ENCODE measurements around the gene MAML2.
A peak's percentile ranks its signal among the peaks of the same experiment; 100 is the strongest.

The MAML2 gene

DNA sequence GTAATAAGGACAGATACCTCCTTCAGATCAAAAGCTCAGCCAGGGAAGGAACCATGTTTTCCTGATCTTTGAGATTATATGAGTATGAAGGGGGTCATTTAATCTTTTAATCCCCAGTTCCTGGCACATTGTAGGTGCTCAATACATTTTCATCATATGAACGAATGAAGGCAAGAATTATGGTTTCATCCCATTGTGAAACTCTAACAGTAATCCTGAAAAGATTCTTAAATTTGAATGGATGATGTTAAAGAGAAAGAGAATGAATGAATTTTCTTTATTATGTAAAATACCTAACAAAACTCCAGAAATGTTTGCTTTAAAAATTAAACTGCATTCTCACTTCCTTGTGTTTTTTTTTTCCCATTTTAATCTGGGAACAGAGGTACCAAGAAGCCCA is 256.9 kb downstream of the MAML2 start:
- DNase-seq, result no peak

DNA sequence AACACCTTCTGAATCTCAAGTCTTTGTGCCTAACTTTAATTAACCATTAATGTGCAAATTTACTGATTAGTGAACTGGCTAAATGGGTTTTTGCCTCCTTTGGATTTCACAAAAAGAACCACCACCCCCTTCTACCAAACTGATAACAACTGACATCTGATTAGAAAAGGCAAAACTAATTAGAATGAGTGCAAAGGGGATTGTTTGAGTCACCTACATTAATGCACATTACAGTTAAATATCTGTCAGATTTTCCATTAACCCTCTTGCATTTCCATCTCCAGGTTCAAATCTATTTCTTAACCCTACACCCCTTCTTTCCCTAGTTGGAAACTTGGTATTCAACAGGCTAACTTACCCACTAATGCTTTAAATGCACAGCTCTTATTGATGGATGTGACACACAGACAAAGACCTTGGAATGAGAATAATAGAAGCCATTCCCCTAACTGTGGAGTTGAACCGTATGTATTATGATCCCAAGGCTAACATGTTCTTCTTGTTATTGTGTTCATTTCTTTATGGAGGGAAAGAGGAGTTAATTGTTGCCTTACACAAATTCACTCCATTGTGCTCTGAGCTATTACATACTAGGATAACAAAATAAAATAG is 257.6 kb downstream of the MAML2 start:
- no peak for DNase-seq

DNA sequence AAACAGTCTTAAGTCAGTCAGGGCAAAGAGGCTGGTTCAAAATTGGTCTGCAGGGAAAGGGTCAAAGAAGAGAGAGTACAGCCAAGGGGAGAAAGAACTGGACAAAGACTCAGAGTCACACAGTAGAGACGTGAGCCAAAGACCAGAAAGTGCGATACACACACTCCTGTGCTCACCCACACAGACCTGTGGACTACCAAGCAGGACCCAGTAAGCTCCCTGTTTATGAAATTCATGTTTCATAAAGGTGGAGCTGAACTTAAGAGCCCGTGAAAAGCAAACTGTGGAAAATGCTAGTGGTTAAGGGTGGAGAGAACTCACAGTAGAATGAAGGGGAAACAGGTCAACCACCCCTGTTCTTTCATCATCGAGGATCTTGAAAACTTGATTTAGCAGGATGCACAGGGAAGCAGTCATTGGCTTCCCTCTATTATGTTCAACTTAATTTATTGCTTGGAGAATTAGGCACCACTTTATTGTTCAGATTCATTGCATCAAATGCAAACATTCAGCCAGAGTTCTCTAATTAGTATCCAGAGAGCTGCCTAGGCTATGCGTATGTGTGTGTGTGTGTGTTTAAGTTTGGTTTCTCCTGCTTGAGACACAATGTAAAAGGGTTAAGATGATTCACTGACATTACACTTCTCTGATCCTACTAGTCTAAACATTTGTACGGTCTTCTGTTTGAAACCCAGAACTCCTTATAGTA is 258.2 kb downstream of the MAML2 start:
- DNase-seq, result no peak

DNA sequence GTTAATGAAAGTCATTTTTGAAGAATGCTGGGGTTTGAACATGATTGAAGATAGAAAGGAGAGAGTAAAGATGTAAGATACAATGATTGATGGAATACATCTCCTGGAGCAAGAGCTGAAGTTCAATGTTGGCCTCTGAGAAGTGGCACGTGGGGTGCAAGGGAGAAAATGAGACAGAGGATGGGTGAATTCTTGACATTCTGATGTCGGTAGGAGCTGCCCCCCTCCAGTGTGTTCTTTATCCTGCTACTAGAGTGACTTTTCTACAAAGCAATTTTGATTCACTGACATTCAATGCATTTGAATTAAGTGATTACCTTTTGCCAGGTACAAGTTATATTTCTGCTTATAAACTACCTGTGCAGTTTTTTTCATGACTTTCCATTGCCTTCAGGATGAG is 260.1 kb downstream of the MAML2 start:
- no peak for DNase-seq

DNA sequence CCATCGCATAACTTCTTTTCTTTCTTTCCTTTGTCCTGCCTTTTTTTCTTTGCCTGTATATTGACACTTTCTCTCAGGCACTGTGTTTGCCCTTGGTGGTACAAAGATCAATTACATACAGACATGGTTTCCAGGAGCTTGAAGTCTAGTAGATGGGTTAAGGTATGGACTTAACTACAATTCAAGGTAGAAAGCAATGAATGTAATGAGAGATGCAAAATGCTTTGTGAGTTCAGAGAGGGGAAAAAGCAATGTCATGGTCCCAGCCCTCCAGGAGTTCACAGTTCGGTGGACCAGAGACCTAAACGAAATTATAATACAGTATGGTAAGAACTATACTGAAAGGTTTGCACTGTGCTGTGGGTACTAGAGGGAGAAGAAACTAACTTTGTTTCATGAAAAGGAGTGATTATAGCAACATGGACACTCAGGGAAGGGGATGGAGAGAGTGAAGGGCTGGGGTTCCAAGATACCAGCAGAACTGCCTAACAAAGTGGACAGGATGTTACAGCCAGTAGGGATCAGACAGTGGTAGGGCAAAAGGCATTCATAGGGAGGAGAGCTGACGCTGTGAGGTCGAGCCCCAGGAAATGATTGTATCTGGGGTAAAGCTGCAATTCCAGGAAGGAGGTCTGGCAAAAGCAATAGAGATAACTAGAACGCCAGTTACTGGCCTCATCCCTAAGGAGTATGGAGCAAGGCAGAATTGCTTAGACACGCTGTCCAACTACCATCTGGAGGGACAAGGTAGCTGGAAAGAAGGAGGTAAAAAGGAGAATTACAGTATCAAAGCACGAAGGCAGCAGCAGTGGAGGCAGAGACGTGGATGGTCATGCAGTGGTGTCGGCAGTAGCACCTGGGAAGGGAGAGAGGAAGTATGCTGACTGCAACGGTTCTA is 260.7 kb downstream of the MAML2 start:
- no peak for DNase-seq

DNA sequence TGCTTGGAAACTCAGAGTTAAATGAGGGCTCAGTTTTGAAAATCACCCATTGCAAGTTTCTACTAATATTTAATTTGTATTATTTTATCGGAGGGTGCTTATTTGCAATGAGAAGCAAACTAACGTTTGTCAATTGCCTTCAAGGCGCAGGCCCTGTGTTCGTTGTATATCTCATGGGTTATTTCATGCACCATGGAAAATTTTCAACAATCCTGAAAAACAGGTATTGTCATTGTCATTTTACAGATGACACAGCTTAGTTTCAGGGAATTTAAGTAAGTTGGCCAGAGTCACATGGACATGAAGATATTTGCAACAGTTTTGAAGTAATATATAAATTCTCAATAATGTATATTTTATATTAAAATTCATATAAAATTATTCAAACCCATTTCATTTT is 261.4 kb downstream of the MAML2 start:
- DNase-seq, result no peak

DNA sequence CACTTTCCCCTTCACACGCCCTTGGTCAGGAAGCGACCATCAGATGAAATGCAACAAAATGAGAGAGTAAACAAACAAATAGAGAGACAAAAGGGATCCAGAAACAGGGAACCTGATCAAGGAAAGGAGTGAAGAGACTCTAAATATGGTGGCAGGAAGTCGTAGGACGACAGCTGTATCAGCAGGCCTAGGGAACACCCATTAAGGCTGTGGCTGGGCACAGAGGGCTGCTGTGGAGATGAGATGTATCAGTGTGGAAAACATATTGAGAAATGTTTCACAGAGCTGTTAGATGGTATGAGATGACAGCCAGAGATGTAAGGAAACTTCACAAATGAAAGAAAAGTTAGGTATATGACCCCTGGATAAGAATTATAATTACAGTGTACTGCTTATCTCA is 263.3 kb downstream of the MAML2 start:
- no peak for DNase-seq

DNA sequence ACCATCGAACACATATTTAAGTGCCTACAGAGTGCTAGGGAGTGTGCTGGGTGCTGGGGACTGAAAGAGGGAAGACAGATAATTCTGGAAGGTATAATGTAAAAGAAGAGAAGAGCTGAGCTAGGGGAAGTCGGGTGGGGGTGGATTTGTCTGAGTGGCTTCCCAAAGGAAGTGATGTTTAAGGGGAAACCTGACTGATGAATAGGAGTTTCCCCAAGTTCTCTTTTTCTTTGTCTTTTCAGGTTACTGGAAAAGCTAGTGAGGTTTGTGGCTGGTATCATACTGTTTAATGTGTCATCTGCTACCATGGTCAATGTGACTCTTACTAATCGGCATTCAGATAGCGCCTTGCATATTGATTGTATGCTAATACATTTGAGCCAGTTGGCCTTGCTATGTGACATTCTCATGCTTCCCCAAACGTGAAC is 267.4 kb downstream of the MAML2 start:
- DNase-seq, result no peak

DNA sequence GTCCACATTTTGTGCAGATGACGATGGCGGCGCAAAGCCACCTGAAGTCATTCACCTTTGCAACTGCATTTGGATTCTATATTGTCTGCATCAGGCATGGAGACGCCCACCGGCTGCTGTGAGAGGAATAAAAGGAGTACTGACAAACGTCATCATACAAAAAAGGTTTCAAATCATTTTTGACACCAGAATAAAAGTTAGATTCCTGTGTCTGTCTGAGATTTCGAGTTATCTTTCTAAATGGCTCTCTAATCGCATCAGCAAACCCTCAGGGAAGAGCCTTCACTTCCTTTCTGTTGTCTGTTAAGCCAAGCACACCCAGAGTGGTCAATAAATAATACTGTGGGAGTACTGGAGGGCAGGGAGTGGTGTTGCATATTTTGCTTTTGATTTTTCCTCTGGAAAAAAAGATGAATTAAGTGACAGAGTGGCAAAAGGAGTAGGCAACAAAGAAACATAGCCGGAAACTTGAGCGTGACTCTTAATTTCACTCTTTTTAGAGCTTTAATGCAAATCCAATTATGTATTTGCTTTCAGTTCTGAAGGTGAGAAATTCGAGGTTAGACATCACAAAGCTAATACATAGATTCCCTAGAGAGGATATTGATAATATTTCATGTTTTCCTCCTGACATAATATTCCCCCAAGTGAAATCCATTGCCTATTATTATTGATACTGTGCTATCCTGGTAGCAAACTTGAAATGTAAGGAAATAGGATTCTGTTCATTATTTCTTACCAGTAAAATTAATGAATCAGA is 268.3 kb downstream of the MAML2 start:
- DNase-seq, result no peak

DNA sequence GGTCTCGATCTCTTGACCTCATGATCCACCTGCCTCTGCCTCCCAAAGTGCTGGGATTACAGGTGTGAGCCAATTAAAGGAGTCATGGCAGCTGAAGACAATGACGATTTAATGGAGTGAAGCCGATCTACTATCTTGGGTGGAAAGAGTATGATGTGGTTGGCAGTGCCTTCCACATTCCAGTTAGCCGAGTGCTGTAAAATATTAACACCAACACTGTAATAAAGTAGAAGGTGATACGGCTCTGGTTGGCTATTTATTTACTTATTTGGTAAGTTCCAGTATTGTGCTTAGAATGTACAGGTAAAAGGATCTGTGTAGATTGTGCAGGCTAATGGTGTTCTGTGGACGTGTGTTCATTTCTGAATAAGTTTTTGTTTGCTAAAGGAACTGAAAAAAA is 269.5 kb downstream of the MAML2 start:
- no peak for DNase-seq

DNA sequence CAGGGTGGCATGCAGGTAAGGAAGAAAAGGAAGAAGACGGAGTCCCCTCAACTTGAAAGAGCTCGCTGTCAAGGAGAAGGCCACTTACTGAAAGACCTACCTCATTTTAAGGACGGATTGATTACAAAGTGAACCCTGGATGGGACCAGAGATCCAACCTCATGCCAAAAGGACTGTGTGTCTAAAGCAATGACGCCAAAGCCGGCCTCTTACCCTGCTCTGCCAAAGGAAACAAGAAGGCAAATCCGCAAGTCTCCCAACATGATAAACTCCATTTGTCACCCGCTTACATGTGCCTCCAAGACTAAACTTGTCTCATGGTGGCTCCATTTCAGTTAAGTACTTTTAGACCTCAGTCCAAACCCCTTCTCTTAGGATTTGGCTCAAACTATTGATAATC is 270.4 kb downstream of the MAML2 start:
- DNase-seq, result no peak

DNA sequence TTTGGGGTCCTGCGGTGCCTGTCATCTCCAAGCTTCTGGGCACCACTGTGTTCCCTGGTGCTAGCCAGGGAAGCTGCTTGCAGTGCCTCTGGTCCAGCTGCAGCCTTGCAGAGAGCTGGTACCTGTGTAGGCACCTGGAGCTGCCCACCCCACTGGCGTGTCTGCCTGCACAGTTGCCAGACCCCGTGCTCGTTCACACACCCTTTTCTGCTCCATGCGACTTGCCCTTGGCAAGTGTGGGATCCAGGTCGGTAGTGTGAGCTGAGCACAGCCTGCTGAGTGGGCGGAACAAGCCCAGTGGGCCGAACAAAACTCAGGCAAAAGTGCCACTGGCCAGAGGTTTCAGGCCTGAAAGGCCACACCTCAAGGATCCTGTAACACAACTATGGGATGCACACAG is 272.5 kb downstream of the MAML2 start:
- DNase-seq, result no peak

DNA sequence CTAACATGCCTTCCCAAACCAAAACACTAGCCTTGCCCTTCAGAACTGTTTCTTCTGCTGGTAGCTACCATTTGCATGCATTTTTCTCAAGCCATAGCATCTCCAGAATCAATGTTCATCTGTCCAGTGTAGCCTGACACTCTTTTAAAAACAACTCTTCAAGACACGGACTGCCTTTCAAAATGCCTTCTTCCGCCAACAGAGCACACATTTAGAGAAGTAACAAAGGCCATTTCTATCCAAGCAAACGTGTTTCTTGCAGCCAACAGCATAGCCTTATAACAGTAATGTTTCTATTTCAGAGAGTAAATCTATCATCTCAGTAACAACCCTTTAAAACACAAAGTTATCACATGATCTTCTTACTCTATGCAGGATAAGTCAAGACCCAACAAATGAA is 275.8 kb downstream of the MAML2 start:
- DNase-seq, result peak; percentile 29

DNA sequence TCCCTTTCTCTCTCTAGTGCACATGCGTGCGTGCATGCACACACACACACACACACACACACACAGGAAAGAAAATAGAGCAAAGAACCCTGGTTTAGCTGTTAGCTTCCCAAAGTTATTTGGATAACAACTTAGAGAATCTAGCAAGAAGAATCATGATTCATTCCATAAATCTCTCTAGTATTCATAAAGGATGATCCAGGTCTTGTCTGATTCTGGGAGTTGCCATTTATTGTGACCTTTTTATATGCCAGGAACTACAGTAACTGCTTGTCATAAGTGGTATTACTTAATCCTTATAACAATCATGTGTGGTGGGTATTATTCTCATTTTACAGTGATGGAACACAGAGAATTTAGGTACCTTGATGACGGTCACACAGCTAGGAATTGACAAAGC is 277.6 kb downstream of the MAML2 start:
- no peak for DNase-seq

DNA sequence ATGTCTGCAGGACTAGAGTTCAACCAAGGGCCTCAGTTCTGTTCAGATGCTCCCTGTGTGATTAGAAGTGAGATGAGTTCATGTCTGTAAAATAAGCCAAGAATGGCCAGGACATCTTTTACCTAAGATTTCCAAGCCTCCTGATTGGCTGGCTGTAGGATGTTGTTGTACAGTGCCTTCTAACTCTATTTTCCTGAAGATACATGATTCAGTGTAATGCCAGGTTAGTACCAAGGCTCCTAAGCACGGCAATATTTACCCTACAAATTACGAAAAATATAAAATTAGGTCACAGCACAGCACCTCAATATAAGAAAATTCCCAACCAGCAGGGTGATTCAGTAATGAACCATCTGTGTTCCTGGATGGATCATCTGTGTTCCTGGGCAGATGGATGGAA is 279.1 kb downstream of the MAML2 start:
- DNase-seq, result no peak

DNA sequence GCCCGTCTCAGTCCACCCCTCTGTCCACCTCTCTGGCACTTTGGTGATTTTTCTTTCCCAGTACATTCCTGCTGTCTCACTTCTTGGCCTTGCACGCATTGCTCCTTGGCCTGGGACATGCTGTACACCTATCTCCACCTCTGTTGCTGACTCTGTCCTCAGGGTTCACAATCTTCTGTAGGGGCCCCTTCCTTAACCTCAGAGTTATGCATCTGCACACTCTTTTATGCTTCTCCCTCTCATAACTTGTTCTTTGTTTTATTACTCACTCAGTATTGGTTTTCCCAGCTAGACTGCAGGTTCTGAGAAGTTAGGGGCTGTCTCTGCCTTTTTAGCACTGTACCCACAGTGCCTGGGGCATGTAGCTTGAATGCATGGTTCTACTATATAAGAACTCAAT is 279.9 kb downstream of the MAML2 start:
- no peak for DNase-seq

DNA sequence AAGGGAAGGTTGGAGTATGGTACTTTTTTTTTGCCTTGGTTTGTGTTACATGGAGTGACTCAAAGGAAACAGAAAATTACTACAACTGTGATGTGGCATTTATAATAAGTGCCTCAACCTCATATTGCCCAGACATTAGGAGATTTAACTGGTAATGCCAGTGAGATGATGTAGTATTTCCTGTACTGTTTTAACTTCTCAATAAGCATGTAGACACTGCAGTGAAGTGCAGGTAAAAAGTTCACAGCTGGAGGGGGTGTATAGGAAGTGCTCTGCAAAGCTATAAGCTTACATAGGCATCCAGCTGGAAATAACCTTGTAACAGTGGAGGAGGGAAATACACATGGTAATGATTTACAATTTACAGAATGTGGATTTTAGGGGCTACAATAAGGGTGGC is 280.9 kb downstream of the MAML2 start:
- DNase-seq, result no peak

DNA sequence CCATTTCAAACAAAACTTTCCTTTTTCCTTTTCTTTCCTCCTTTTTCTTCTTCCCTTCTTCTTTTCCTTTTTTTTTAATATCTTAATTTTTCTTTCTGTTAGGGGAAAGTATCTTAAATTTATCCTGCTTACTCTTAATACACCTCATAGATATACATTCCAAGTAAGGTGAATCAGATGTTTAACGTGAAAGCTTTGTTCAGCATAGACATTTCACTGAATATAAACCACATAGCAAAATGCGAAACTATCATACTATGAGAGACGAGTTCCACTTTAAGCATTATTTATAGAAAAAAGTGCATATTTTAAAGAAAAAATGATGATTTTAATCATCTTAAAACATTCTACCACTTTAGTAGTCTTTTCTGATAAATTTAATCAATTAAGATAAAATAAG is 281.3 kb downstream of the MAML2 start:
- DNase-seq, result no peak

DNA sequence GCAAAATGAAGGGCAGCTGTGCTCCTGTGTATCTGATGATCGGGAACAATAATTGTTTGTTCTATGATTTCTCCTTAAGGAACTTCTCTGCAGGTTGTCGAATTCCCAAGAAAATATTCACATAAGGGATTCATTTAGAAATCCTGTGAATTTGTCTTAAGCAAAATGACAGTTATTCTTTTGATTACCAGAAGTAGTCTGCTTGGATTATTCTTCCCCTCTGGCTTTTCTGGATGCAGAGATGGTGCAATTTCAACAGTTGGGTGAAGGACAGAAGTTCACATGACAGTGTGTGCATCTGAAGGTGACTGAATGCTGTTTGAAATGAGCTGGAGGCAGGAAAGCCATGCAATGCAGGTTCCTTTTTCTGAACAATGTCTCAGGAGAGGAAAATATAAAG is 281.9 kb downstream of the MAML2 start:
- DNase-seq, result peak; percentile 10

DNA sequence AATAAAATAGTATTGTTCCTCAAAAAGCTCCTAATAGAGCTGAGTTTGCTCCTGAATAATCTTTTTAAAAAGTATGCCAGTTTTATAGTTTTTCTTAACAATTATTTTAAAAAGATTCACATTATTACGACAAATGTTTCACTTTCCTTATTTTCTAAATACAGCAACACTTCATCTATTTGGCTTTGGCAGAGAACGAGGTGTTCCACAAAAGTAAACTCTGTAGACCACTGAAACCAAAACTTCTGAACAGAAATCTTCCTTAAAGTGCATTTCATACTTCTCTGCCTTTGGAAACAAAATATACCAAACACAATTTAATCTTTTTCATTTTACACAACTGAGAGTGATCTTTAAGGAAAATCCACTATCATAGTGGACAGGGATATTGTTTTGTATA is 285.5 kb downstream of the MAML2 start:
- DNase-seq, result no peak

DNA sequence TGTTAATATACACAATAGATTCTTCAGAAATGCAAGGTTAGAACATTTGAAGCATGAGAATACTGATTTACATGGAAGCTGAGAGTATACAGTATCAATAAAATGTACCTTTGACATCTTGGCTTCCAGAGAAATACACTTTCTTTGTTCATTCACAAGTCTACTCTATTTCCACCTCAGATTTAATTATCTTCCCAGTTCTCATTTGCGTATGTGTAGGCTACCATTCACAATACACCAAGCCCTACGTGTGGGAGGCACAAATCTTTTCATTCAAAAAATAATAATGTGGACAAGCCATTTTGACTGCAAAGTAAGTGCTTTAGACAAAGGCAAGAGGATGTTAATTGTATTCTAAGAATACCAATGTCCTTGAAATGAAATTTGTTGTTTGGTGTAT is 286.4 kb downstream of the MAML2 start:
- no peak for DNase-seq

DNA sequence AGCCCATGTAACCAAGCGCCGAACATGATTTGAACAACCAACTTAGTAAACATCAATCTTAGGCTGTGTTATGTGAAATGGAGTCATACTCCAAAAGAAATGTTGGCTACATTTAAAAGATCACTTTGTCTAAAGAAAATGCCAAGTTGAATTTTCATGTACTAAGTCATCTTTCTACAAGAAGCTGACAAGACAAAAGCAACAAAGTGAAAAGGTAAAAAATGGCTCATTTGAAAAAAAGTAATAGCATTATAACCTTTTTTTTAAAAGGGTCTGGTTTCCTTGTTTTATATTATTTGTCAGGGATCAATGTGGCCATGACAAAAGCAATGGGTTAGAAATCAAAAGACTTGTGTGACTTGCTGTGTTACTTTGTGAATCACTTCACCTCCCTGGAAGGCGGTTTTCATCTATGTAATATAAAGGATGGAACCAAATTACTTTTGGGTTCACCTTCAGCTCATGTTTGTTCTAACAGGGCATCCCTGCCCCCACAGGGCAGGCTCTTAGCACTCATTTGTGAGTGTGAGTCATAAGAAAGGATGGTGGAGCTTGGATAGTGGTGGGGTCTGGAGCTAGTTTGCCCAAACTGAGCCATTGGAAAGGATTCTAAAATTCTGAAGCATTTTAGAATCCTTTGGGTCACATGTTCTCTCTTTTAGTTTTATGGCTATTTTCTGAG is 287.1 kb downstream of the MAML2 start:
- DNase-seq, result no peak
